GM23338 (cell line): ENCODE data around the gene ATG16L2. TPM values are rescaled to one million over a fixed set of nuclear protein-coding genes. Genes with fewer than 3 reads are reported as not detected.

ENCODE experiments used
- ATAC-seq: fragments of 200-7000 bp; cut with Tn5 transposase; 3 replicates; pipeline ENCODE4 v1.9.1; 2020
- DNase-seq: peaks from one replicate; pipeline ENCODE4 v3.0.0-alpha.2; 2015; ENCODE audit warnings: low spot score
- H2AFZ ChIP-seq: fragments of 200-600 bp; sonication (generic); 2 replicates; pipeline ENCODE4 v1.8.0; 2016; ENCODE audit warnings: antibody characterized with exemption, mild to moderate bottlenecking, moderate library complexity
- H3F3A ChIP-seq: fragments of 200-600 bp; sonication (generic); replicated peaks from 2 replicates; pipeline ENCODE4 v1.8.0; 2017; ENCODE audit warnings: antibody characterized with exemption, mixed run types, low read depth
- H3K27ac ChIP-seq: fragments of 200-600 bp; sonication (generic); 2 replicates; pipeline ENCODE4 v1.6.1; 2016; ENCODE audit warnings: low read depth
- H3K27me3 ChIP-seq: fragments of 200-600 bp; sonication (generic); 2 replicates; pipeline ENCODE4 v1.8.0; 2016; ENCODE audit warnings: mild to moderate bottlenecking, mixed run types, moderate library complexity; ENCODE audit not compliant: insufficient read depth
- H3K36me3 ChIP-seq: fragments of 200-600 bp; sonication (generic); 2 replicates; pipeline ENCODE4 v1.8.0; 2016; ENCODE audit warnings: mild to moderate bottlenecking; ENCODE audit not compliant: insufficient read depth
- H3K4me1 ChIP-seq: fragments of 200-600 bp; sonication (generic); 2 replicates; pipeline ENCODE4 v1.8.0; 2016; ENCODE audit warnings: mild to moderate bottlenecking, moderate library complexity; ENCODE audit not compliant: insufficient read depth
- H3K4me2 ChIP-seq: fragments of 200-600 bp; sonication (generic); 2 replicates; pipeline ENCODE4 v1.7.1; 2017; ENCODE audit warnings: mixed run types
- H3K4me3 ChIP-seq: fragments of 200-600 bp; sonication (generic); 2 replicates; pipeline ENCODE4 v1.6.1; 2016; ENCODE audit warnings: mixed run types
- H3K79me2 ChIP-seq: fragments of 200-600 bp; sonication (generic); replicated peaks from 2 replicates; pipeline ENCODE4 v1.8.0; 2017; ENCODE audit warnings: mild to moderate bottlenecking; ENCODE audit not compliant: insufficient read depth
- H3K9me2 ChIP-seq: fragments of 200-600 bp; sonication (generic); 2 replicates; pipeline ENCODE4 v1.8.0; 2017; ENCODE audit not compliant: insufficient read depth
- H4K20me1 ChIP-seq: fragments of 200-600 bp; sonication (generic); replicated peaks from 2 replicates; pipeline ENCODE4 v1.8.0; 2017; ENCODE audit warnings: mild to moderate bottlenecking; ENCODE audit not compliant: insufficient read depth
- H3K27ac Mint-ChIP-seq: 2 replicates; pipeline ENCODE4 v1.8.0; 2020; ENCODE audit warnings: inconsistent platforms, mild to moderate bottlenecking, moderate library complexity, mixed read lengths
- H3K27me3 Mint-ChIP-seq: 3 replicates; pipeline ENCODE4 v1.8.0; 2022; ENCODE audit warnings: low read depth, mild to moderate bottlenecking, moderate library complexity, mixed read lengths, inconsistent platforms; ENCODE audit not compliant: insufficient read depth, poor library complexity
- H3K36me3 Mint-ChIP-seq: 3 replicates; pipeline ENCODE4 v1.8.0; 2021; ENCODE audit warnings: low read depth, mild to moderate bottlenecking, inconsistent platforms, moderate library complexity, mixed read lengths
- H3K4me1 Mint-ChIP-seq: 3 replicates; pipeline ENCODE4 v1.8.0; 2020; ENCODE audit warnings: mild to moderate bottlenecking, inconsistent platforms, mixed read lengths
- H3K4me3 Mint-ChIP-seq: 3 replicates; pipeline ENCODE4 v1.8.0; 2021; ENCODE audit warnings: moderate library complexity, mild to moderate bottlenecking, inconsistent platforms, mixed read lengths
- H3K9me3 Mint-ChIP-seq: 3 replicates; pipeline ENCODE4 v1.8.0; 2020; ENCODE audit warnings: moderate library complexity, mild to moderate bottlenecking, inconsistent platforms, mixed read lengths
- CREB1 ChIP-seq: fragments of 250-450 bp; sonication (Bioruptor Pico); IDR thresholded peaks from 2 replicates; pipeline ENCODE4 v1.5.0; 2020; ENCODE audit warnings: low read depth, mild to moderate bottlenecking, moderate library complexity
- CTCF ChIP-seq, 2 experiments: fragments of 200-600 bp in 1 of 2; sonication (generic) in 1 of 2; conservative IDR thresholded peaks; 2 replicates each; pipeline versions ENCODE4 v1.5.1 to v1.6.1; 2016 to 2017; ENCODE audit warnings: antibody characterized with exemption in 2 of 2, low read depth in 2 of 2, mild to moderate bottlenecking in 2 of 2, moderate library complexity in 1 of 2
- ETS1 ChIP-seq: IDR thresholded peaks from 2 replicates; pipeline ENCODE4 v1.6.1; 2016; ENCODE audit warnings: antibody characterized with exemption
- EZH2 ChIP-seq: fragments of 200-600 bp; sonication (generic); IDR thresholded peaks from one replicate; pipeline ENCODE4 v1.8.0; 2017; ENCODE audit warnings: antibody characterized with exemption, mild to moderate bottlenecking, low read depth; ENCODE audit not compliant: unreplicated experiment
- EZH2phosphoT487 ChIP-seq: fragments of 200-600 bp; sonication (generic); IDR thresholded peaks from one replicate; pipeline ENCODE4 v1.8.1; 2018; ENCODE audit warnings: antibody characterized with exemption; ENCODE audit not compliant: unreplicated experiment
- JUNB ChIP-seq: IDR thresholded peaks from one replicate; pipeline ENCODE4 v1.6.1; 2016; ENCODE audit warnings: antibody characterized with exemption; ENCODE audit not compliant: unreplicated experiment
- NANOG ChIP-seq: IDR thresholded peaks from 2 replicates; pipeline ENCODE4 v1.6.1; 2016; ENCODE audit warnings: antibody characterized with exemption, borderline replicate concordance
- POLR2AphosphoS5 ChIP-seq: IDR thresholded peaks from 2 replicates; pipeline ENCODE4 v1.6.1; 2016; ENCODE audit warnings: antibody characterized with exemption, low read depth
- REST ChIP-seq: IDR thresholded peaks from one replicate; pipeline ENCODE4 v1.6.1; 2018; ENCODE audit warnings: antibody characterized with exemption; ENCODE audit not compliant: unreplicated experiment
- STAT1 ChIP-seq: IDR thresholded peaks from one replicate; pipeline ENCODE4 v1.6.1; 2016; ENCODE audit warnings: antibody characterized with exemption; ENCODE audit not compliant: unreplicated experiment
- ZNF114 ChIP-seq: fragments of 250-450 bp; sonication (Bioruptor Pico); IDR thresholded peaks from 2 replicates; pipeline ENCODE4 v1.5.0; 2020; ENCODE audit warnings: mild to moderate bottlenecking, moderate library complexity
- ZNF331 ChIP-seq: fragments of 250-450 bp; sonication (Bioruptor Pico); IDR thresholded peaks from 2 replicates; pipeline ENCODE4 v1.5.0; 2020; ENCODE audit warnings: low read depth, mild to moderate bottlenecking, moderate library complexity
- ZNF462 ChIP-seq: fragments of 250-450 bp; sonication (Bioruptor Pico); IDR thresholded peaks from 2 replicates; pipeline ENCODE4 v1.5.0; 2020; ENCODE audit warnings: mild to moderate bottlenecking, moderate library complexity
- polyA plus RNA-seq: library from polyadenylated mRNA; unstranded; fragments of >200 nt; fragmentation: Nextera tagmentation; extraction: Ambion mirVana; gene quantifications from 2 replicates; pipeline ENCODE4 v1.2.1, GENCODE V29; 2016
- total RNA-seq: library from RNA; depleted of rRNA; stranded (reverse); fragments of >200 nt; shearing (Covaris generic); gene quantifications from 2 replicates; pipeline ENCODE4 v1.2.3, GENCODE V29; 2014

The ATG16L2 gene
- total and polyA plus RNA-seq, 2 experiments from 2014 or later, result 9.6 to 24.6 TPM

GRCh38 chr11:72864702-72865655 lies 50.8 kb downstream of the ATG16L2 start:
- no peak overlapping the region for H3K27ac Mint-ChIP-seq
- Histone ChIP-seq H3K4me1 (peaks cover 6% of the 10 kb centered on the region; the same call in 1 of the 2 replicates), H3K36me3 (no peaks in the 10 kb centered on the region), H4K20me1 (no peaks in the 10 kb centered on the region), H3K9me2 (no peaks in the 10 kb centered on the region), H3K27me3 (no peaks in the 10 kb centered on the region), H3K79me2 (no peaks in the 10 kb centered on the region), H2AFZ (no peak overlapping the region), H3K27ac (no peak overlapping the region), H3K4me3 (no peak overlapping the region), H3K4me2 (no peak overlapping the region), H3F3A (no peaks in the 10 kb centered on the region)
- TF ChIP-seq NANOG, result no peak
- TF ChIP-seq ZNF331 (CRISPR knock-in tag), result no peak
- TF ChIP-seq ZNF114 (CRISPR knock-in tag), result no peak
- no peak for TF ChIP-seq JUNB
- TF ChIP-seq REST, result no peak
- no peak for TF ChIP-seq ETS1
- no peak for TF ChIP-seq POLR2AphosphoS5
- TF ChIP-seq STAT1, result no peak
- no peak for TF ChIP-seq ZNF462 (CRISPR knock-in tag)
- no peak for TF ChIP-seq CREB1
- TF ChIP-seq CTCF (conservative IDR thresholded peaks at IDR 0.05; ENCODE audit: low read depth in 2 of 2), result no peak
- no peak for TF ChIP-seq EZH2
- no peak for TF ChIP-seq EZH2phosphoT487
- DNase-seq (no peak), ATAC-seq (no peak)
- H3K9me3 Mint-ChIP-seq, result no peaks in the 10 kb centered on the region
- H3K27me3 Mint-ChIP-seq, result no peaks in the 10 kb centered on the region
- no peak overlapping the region for H3K4me3 Mint-ChIP-seq
- H3K4me1 Mint-ChIP-seq, result peaks cover 9% of the 10 kb centered on the region; the same call in 2 of the 3 replicates
- H3K36me3 Mint-ChIP-seq, result no peaks in the 10 kb centered on the region
